H9 (cell line): ENCODE measurements around the gene RIPOR1. TPM values are rescaled to one million over a fixed set of nuclear protein-coding genes. Genes with fewer than 3 reads are reported as not detected.

Experiments
- DNase-seq: peaks from one replicate; pipeline ENCODE4 v3.0.0-alpha.2; 2017
- H2AFZ ChIP-seq: one replicate; pipeline ENCODE4 v1.6.1; 2013; ENCODE audit warnings: mild to moderate bottlenecking, low read length, control low read depth, moderate library complexity
- H2AK5ac ChIP-seq: 2 replicates; pipeline ENCODE4 v1.6.1; 2013; ENCODE audit warnings: low read length, control low read depth, mixed read lengths; ENCODE audit not compliant: insufficient read length
- H2BK120ac ChIP-seq: one replicate; pipeline ENCODE4 v1.6.1; 2013; ENCODE audit warnings: low read depth, mild to moderate bottlenecking, low read length, control low read depth, inconsistent platforms; ENCODE audit not compliant: poor library complexity, severe bottlenecking
- H2BK12ac ChIP-seq: 2 replicates; pipeline ENCODE4 v1.6.1; 2013; ENCODE audit warnings: low read length, control low read depth, mixed read lengths, low read depth; ENCODE audit not compliant: insufficient read length
- H2BK15ac ChIP-seq: 2 replicates; pipeline ENCODE4 v1.6.1; 2013; ENCODE audit warnings: low read depth, low read length, control low read depth
- H2BK20ac ChIP-seq: one replicate; pipeline ENCODE4 v1.6.1; 2013; ENCODE audit warnings: low read depth, mild to moderate bottlenecking, low read length, control low read depth, inconsistent platforms; ENCODE audit not compliant: poor library complexity, severe bottlenecking
- H2BK5ac ChIP-seq: 2 replicates; pipeline ENCODE4 v1.6.1; 2013; ENCODE audit warnings: low read length, control low read depth, mixed read lengths; ENCODE audit not compliant: insufficient read length
- H3K14ac ChIP-seq: 2 replicates; pipeline ENCODE4 v1.6.1; 2013; ENCODE audit warnings: low read length, control low read depth; ENCODE audit not compliant: insufficient read depth
- H3K18ac ChIP-seq: 2 replicates; pipeline ENCODE4 v1.6.1; 2013; ENCODE audit warnings: low read depth, mild to moderate bottlenecking, mixed read lengths, low read length, control low read depth; ENCODE audit not compliant: insufficient read length
- H3K23ac ChIP-seq: 2 replicates; pipeline ENCODE4 v1.6.1; 2013; ENCODE audit warnings: low read length, control low read depth, mixed read lengths, low read depth; ENCODE audit not compliant: insufficient read length
- H3K23me2 ChIP-seq: 2 replicates; pipeline ENCODE4 v1.6.1; 2013; ENCODE audit warnings: low read depth, mild to moderate bottlenecking, mixed read lengths, low read length, control low read depth; ENCODE audit not compliant: insufficient read length, poor library complexity, severe bottlenecking
- H3K27ac ChIP-seq: 2 replicates; pipeline ENCODE4 v1.5.1; 2013; ENCODE audit warnings: low read length, control low read depth, mixed read lengths, low read depth; ENCODE audit not compliant: insufficient read length
- H3K27me3 ChIP-seq: 2 replicates; pipeline ENCODE4 v1.6.1; 2013; ENCODE audit warnings: low read length, control low read depth, inconsistent platforms; ENCODE audit not compliant: insufficient read depth
- H3K4ac ChIP-seq: 2 replicates; pipeline ENCODE4 v1.6.1; 2013; ENCODE audit warnings: low read depth, mild to moderate bottlenecking, control low read depth, inconsistent platforms, low read length, moderate library complexity
- H3K4me1 ChIP-seq: 2 replicates; pipeline ENCODE4 v1.6.1; 2013; ENCODE audit warnings: low read length, control low read depth, inconsistent platforms; ENCODE audit not compliant: insufficient read depth
- H3K4me2 ChIP-seq: 2 replicates; pipeline ENCODE4 v1.6.1; 2013; ENCODE audit warnings: low read length, control low read depth, mixed read lengths; ENCODE audit not compliant: insufficient read length, insufficient read depth
- H3K56ac ChIP-seq: 2 replicates; pipeline ENCODE4 v1.6.1; 2013; ENCODE audit warnings: low read depth, mild to moderate bottlenecking, mixed read lengths, low read length, control low read depth; ENCODE audit not compliant: insufficient read length
- H3K79me1 ChIP-seq: 2 replicates; pipeline ENCODE4 v1.6.1; 2013; ENCODE audit warnings: low read depth, mild to moderate bottlenecking, moderate library complexity, low read length, control low read depth, inconsistent platforms; ENCODE audit not compliant: insufficient read depth, poor library complexity, severe bottlenecking
- H3K79me2 ChIP-seq: 2 replicates; pipeline ENCODE4 v1.6.1; 2013; ENCODE audit warnings: low read length, control low read depth, inconsistent platforms; ENCODE audit not compliant: insufficient read depth
- H3K9ac ChIP-seq: 2 replicates; pipeline ENCODE4 v1.6.1; 2013; ENCODE audit warnings: low read length, control low read depth, mixed read lengths; ENCODE audit not compliant: insufficient read length; ENCODE audit errors: extremely low read depth
- H3K9me3 ChIP-seq: one replicate; pipeline ENCODE4 v1.6.1; 2013; ENCODE audit warnings: low read depth, low read length, inconsistent platforms; ENCODE audit not compliant: control insufficient read depth
- H3T11ph ChIP-seq: one replicate; pipeline ENCODE4 v1.6.1; 2013; ENCODE audit warnings: mild to moderate bottlenecking, low read length, control low read depth, inconsistent platforms
- H4K20me1 ChIP-seq: one replicate; pipeline ENCODE4 v1.6.1; 2013; ENCODE audit not compliant: control insufficient read depth, insufficient read length, insufficient read depth
- H4K5ac ChIP-seq: 2 replicates; pipeline ENCODE4 v1.6.1; 2013; ENCODE audit warnings: low read depth, mild to moderate bottlenecking, mixed read lengths, low read length, control low read depth; ENCODE audit not compliant: insufficient read length
- H4K8ac ChIP-seq: replicated peaks from 2 replicates; pipeline ENCODE4 v1.6.1; 2013; ENCODE audit warnings: low read length, control low read depth, mixed read lengths, low read depth; ENCODE audit not compliant: insufficient read length
- H4K91ac ChIP-seq: 2 replicates; pipeline ENCODE4 v1.6.1; 2013; ENCODE audit warnings: low read depth, mild to moderate bottlenecking, moderate library complexity, mixed read lengths, low read length, control low read depth; ENCODE audit not compliant: insufficient read length
- H3K27ac Mint-ChIP-seq, 3 experiments: 2 replicates in 2 of 3; 3 replicates in 1 of 3; pipeline ENCODE4 v1.8.0; 2020 to 2021; ENCODE audit warnings: mixed read lengths in 3 of 3, mild to moderate bottlenecking in 1 of 3, moderate library complexity in 1 of 3
- H3K27me3 Mint-ChIP-seq: 2 replicates; pipeline ENCODE4 v1.8.0; 2021; ENCODE audit warnings: low read depth, mild to moderate bottlenecking, moderate library complexity, mixed read lengths
- H3K36me3 Mint-ChIP-seq, 3 experiments: 2 replicates in 2 of 3; 3 replicates in 1 of 3; pipeline ENCODE4 v1.8.0; 2020 to 2021; ENCODE audit warnings: low read depth in 3 of 3, mixed read lengths in 3 of 3; ENCODE audit not compliant: insufficient read depth in 1 of 3
- H3K4me1 Mint-ChIP-seq, 2 experiments: 2 replicates each; pipeline ENCODE4 v1.8.0; 2020; ENCODE audit warnings: mixed read lengths in 2 of 2
- H3K4me3 Mint-ChIP-seq, 2 experiments: 2 replicates in 1 of 2; 3 replicates in 1 of 2; pipeline ENCODE4 v1.8.0; 2020 to 2021; ENCODE audit warnings: mild to moderate bottlenecking in 2 of 2, mixed read lengths in 2 of 2, moderate library complexity in 1 of 2
- H3K9me3 Mint-ChIP-seq, 2 experiments: 2 replicates in 1 of 2; 3 replicates in 1 of 2; pipeline ENCODE4 v1.8.0; 2020; ENCODE audit warnings: mild to moderate bottlenecking in 2 of 2, mixed read lengths in 2 of 2, moderate library complexity in 1 of 2
- CTCF ChIP-seq: fragments of 200-600 bp; sonication (generic); conservative IDR thresholded peaks from 3 replicates; pipeline ENCODE4 v1.8.0; 2021; ENCODE audit warnings: antibody characterized with exemption, mild to moderate bottlenecking
- WGBS: extraction: QIAGEN DNeasy Blood & Tissue Kit; methylation state at CpG from one replicate; pipeline ENCODE4 v1.1.7; 2013; ENCODE audit warnings: missing lambda C conversion rate, low lambda C conversion rate, mixed read lengths; ENCODE audit not compliant: insufficient read length; ENCODE audit errors: extremely low coverage; 5-methylcytosine and 5-hydroxymethylcytosine counted together
- total RNA-seq: library from RNA; stranded (reverse); gene quantifications from 2 replicates; pipeline ENCODE4 v1.2.1, GENCODE V29; 2021

Gene RIPOR1
- total RNA-seq, 1 experiment from 2014 or later = 14.3 TPM

GRCh38 chr16:67539691-67540635 lies 11.3 kb downstream of the RIPOR1 start:
- Histone ChIP-seq H3K79me2 (no peaks in the 10 kb centered on the region), H2BK5ac (no peak overlapping the region), H3K27me3 (peaks cover 36% of the 10 kb centered on the region; the same call in 1 of the 2 replicates), H3K27ac (no peak overlapping the region), H3K4ac (no peak overlapping the region), H4K20me1 (peaks cover 6% of the 10 kb centered on the region), H3K18ac (no peak overlapping the region), H3K4me1 (peaks cover 2% of the 10 kb centered on the region; the same call in 1 of the 2 replicates), H3K14ac (no peak overlapping the region), H2BK120ac (no peak overlapping the region), H3T11ph (no peak overlapping the region), H3K56ac (no peak overlapping the region), H3K79me1 (no peaks in the 10 kb centered on the region), H2BK12ac (no peak overlapping the region), H3K9ac (no peak overlapping the region), H2AFZ (no peak overlapping the region), H3K9me3 (no peaks in the 10 kb centered on the region), H3K23me2 (peaks cover 10% of the 10 kb centered on the region), H3K4me2 (no peak overlapping the region), H2BK15ac (no peak overlapping the region), H2BK20ac (no peak overlapping the region), H4K91ac (no peak overlapping the region), H2AK5ac (no peak overlapping the region), H4K5ac (no peak overlapping the region), H4K8ac (no peak overlapping the region), H3K23ac (no peak overlapping the region)
- Mint-ChIP-seq H3K4me3 (0 out of 5 replicates have a peak overlapping the region, but pooled peaks of 1 of the 2 experiments have one; percentile 22), H3K27ac (no peak overlapping the region), H3K4me1 (peaks cover 15 to 24% of the 10 kb centered on the region in 2 experiments), H3K36me3 (peaks cover 2 to 23% (median 5%) of the 10 kb centered on the region in 3 experiments; a peak in 4 of 7 replicates), H3K9me3 (no peaks in the 10 kb centered on the region; a peak in 2 of 5 replicates), H3K27me3 (peaks cover 70% of the 10 kb centered on the region)
- no CpG with 5 or more reads among the region's 27 CpGs for WGBS
- no peak for DNase-seq
- TF ChIP-seq CTCF = no peak
